PC-3 (cell line): ENCODE measurements around the gene NOSIP. TPM values are rescaled to one million over a fixed set of nuclear protein-coding genes. Genes with fewer than 3 reads are reported as not detected.

ENCODE experiments used
- ATAC-seq: fragments of 200-7000 bp; cut with Tn5 transposase; 2 replicates; pipeline ENCODE4 v1.9.1; 2020; ENCODE audit warnings: mild to moderate bottlenecking, moderate library complexity
- BruUV-seq: library from RNA; stranded (reverse); fragments of 400-500 nt; replicated peaks from 2 replicates; lab custom pipeline; 2021; lab: Mats Ljungman, UMichigan
- CTCF ChIA-PET: fragments of 300-600 bp; sonication (Branson Sonifier 250); formaldehyde crosslinking; loops from one replicate; lab custom pipeline; 2022; ENCODE audit warnings: antibody characterized with exemption; lab: Charles Lee
- POLR2A ChIA-PET: fragments of 300-600 bp; sonication (Branson Sonifier 250); formaldehyde crosslinking; loops from one replicate; lab custom pipeline; 2022; ENCODE audit warnings: antibody characterized with exemption; ENCODE audit not compliant: unreplicated experiment; lab: Charles Lee
- DNase-seq: peaks from one replicate; pipeline ENCODE4 v3.0.0-alpha.2; 2015
- H2AFZ ChIP-seq: fragments of 300-600 bp; sonication (generic); 2 replicates; pipeline ENCODE4 v1.6.0; 2016; ENCODE audit warnings: antibody characterized with exemption, low read length
- H3F3A ChIP-seq: fragments of 300-600 bp; sonication (generic); one replicate; pipeline ENCODE4 v1.6.0; 2017; ENCODE audit warnings: antibody characterized with exemption, low read length, control low read depth, mild to moderate bottlenecking; ENCODE audit not compliant: unreplicated experiment
- H3K27ac ChIP-seq: fragments of 300-600 bp; sonication (generic); 2 replicates; pipeline ENCODE4 v1.5.1; 2016; ENCODE audit warnings: mild to moderate bottlenecking, low read length
- H3K27me3 ChIP-seq: fragments of 300-600 bp; sonication (generic); 2 replicates; pipeline ENCODE4 v1.6.1; 2016; ENCODE audit warnings: low read length, mixed read lengths
- H3K36me3 ChIP-seq: fragments of 300-600 bp; sonication (generic); 2 replicates; pipeline ENCODE4 v1.6.1; 2016; ENCODE audit warnings: low read depth, mixed run types, low read length, mixed read lengths
- H3K4me1 ChIP-seq: fragments of 300-600 bp; sonication (generic); 2 replicates; pipeline ENCODE4 v1.5.1; 2016; ENCODE audit warnings: low read length; ENCODE audit not compliant: insufficient read depth
- H3K4me2 ChIP-seq: fragments of 300-600 bp; sonication (generic); 2 replicates; pipeline ENCODE4 v1.6.0; 2016; ENCODE audit warnings: low read length
- H3K4me3 ChIP-seq: fragments of 300-600 bp; sonication (generic); 2 replicates; pipeline ENCODE4 v1.5.1; 2016; ENCODE audit warnings: mild to moderate bottlenecking, low read length, mixed read lengths
- H3K79me2 ChIP-seq: fragments of 300-600 bp; sonication (generic); 2 replicates; pipeline ENCODE4 v1.6.1; 2017; ENCODE audit warnings: low read length, mixed read lengths
- H3K9ac ChIP-seq: fragments of 300-600 bp; sonication (generic); 2 replicates; pipeline ENCODE4 v1.6.0; 2016; ENCODE audit warnings: mild to moderate bottlenecking, low read length
- H3K9me2 ChIP-seq: fragments of 300-600 bp; sonication (generic); replicated peaks from 2 replicates; pipeline ENCODE4 v1.6.1; 2016; ENCODE audit warnings: mixed run types, low read length, mixed read lengths
- H3K9me3 ChIP-seq: fragments of 300-600 bp; sonication (generic); 2 replicates; pipeline ENCODE4 v1.6.1; 2016; ENCODE audit warnings: low read length, mixed read lengths
- H4K20me1 ChIP-seq: fragments of 300-600 bp; sonication (generic); 2 replicates; pipeline ENCODE4 v1.6.1; 2016; ENCODE audit warnings: low read length, mixed read lengths
- CTCF ChIP-seq: fragments of 300-600 bp; sonication (generic); conservative IDR thresholded peaks from 2 replicates; pipeline ENCODE4 v1.5.1; 2017; ENCODE audit warnings: antibody characterized with exemption, low read depth, mild to moderate bottlenecking, low read length
- EZH2 ChIP-seq: fragments of 300-600 bp; sonication (generic); IDR thresholded peaks from one replicate; pipeline ENCODE4 v1.6.1; 2017; ENCODE audit warnings: antibody characterized with exemption, mild to moderate bottlenecking, low read length; ENCODE audit not compliant: unreplicated experiment
- EZH2phosphoT487 ChIP-seq: fragments of 300-600 bp; sonication (generic); IDR thresholded peaks from 2 replicates; pipeline ENCODE4 v1.6.1; 2018; ENCODE audit warnings: mild to moderate bottlenecking, antibody characterized with exemption, low read length, borderline replicate concordance
- intact Hi-C: fragments of 100-400 bp; cut with micrococcal nuclease; formaldehyde crosslinking; loops from 2 replicates; pipeline ENCODE4 v1.9.0; 2023
- total RNA-seq: library from RNA; depleted of rRNA; stranded (reverse); fragments of >200 nt; gene quantifications from 2 replicates; pipeline ENCODE4 v1.2.3, GENCODE V29; 2014

The NOSIP gene
- total RNA-seq, 1 experiment from 2014 or later = 195 TPM

DNA sequence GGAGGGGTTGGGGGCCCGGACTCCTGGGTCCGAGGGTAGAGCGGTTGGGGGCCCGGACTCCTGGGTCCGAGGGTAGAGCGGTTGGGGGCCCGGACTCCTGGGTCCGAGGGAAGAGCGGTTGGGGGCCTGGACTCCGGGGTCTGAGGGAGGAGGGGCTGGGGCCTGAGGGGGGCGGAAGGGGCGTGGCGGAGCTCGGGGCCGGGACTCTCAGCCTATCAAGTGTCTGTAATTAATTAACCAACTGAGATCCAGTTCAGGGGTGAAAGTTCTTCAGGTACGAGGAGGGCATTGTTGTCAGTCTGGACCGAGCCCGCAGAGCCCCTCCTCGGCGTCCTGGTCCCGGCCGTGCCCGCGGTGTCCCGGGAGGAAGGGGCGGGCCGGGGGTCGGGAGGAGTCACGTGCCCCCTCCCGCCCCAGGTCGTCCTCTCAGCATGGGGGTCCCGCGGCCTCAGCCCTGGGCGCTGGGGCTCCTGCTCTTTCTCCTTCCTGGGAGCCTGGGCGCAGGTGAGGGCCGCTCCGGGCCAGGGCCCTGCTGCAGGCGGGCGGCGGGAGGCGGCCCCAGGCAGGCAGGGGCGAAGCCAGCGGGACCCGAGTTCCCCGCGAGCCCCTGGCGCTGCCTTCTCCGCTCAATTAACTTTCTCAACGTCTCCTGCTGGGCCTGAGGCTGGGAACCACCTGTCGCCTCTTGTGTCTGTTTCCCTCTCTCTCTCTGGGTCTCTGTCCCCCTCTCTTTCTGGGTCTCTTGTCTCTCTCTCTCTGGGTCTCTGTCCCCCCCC is 67.2 kb downstream of the NOSIP start:
- POLR2A ChIA-PET = no interaction called here
- Histone ChIP-seq H3K9me2 (no peaks in the 10 kb centered on the region), H3F3A (no peaks in the 10 kb centered on the region), H3K9me3 (no peaks in the 10 kb centered on the region), H3K4me1 (peaks cover 11% of the 10 kb centered on the region), H3K4me2 (peak overlapping the region; percentile 99), H4K20me1 (no peaks in the 10 kb centered on the region), H3K36me3 (no peaks in the 10 kb centered on the region), H3K9ac (peak overlapping the region; percentile 71), H3K27me3 (no peaks in the 10 kb centered on the region), H2AFZ (peak overlapping the region; percentile 100), H3K27ac (no peak overlapping the region), H3K79me2 (no peaks in the 10 kb centered on the region), H3K4me3 (peak overlapping the region; percentile 97)
- no TSS peak for BruUV-seq
- TF ChIP-seq EZH2phosphoT487 (no peak), EZH2 (no peak), CTCF (no peak)
- DNase-seq (no peak), ATAC-seq (peak; percentile 75)
- CTCF ChIA-PET = interaction anchor here (0.7 to 1.2 kb wide), 2 partner anchors 34 to 211 kb away, joined by 3 to 6 read pairs; no protein-coding TSS in a partner anchor
- intact Hi-C loops = loop anchor here (1.0 kb wide), 1 partner anchor 20 kb away; no protein-coding TSS in a partner anchor

DNA sequence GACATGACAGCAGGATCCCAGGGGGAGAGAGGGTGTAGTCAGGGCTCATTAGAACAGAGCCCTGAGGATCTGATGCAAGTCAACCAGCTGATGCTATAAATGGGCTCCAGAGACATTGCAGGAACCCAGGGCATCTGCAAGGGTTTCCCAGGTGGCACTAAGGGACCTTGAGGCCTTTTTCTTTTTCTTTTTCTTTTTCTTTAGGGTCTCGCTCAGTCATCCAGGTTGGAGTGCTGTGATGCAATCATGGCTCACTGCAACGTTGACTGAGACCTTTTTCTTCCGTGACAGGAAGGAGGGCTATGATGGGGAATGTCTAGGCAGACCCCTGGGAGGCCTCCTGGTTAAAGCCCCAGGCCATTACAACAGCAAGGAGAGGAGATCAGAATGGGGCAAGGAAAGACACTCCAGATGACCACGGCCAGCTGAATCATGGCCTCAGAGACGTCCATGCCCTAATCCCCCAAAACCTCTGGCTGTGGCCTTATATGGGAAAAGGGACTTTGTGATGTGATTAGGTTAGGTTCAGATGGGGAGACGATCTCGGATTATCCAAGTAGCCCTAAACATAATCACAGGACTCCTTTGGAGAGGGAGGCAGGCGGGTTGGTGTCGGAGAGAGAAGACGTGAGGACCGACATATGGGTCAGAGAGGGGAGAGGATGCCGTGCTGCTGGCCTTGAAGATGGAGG is 72.4 kb downstream of the NOSIP start:
- Histone ChIP-seq H4K20me1 (no peaks in the 10 kb centered on the region), H3K4me2 (no peak overlapping the region), H3K9me2 (no peaks in the 10 kb centered on the region), H3K79me2 (no peaks in the 10 kb centered on the region), H3K36me3 (no peaks in the 10 kb centered on the region), H3F3A (no peaks in the 10 kb centered on the region), H3K27ac (no peak overlapping the region), H3K9ac (no peak overlapping the region), H3K4me3 (no peak overlapping the region), H2AFZ (no peak overlapping the region), H3K4me1 (peaks cover 7% of the 10 kb centered on the region), H3K27me3 (no peaks in the 10 kb centered on the region), H3K9me3 (no peaks in the 10 kb centered on the region)
- ATAC-seq (no peak), DNase-seq (no peak)
- intact Hi-C loops = no loop called here
- POLR2A ChIA-PET = no interaction called here
- TF ChIP-seq CTCF (no peak), EZH2 (no peak), EZH2phosphoT487 (no peak)
- CTCF ChIA-PET = no interaction called here
- no TSS peak for BruUV-seq
